ENCODE data around the gene NDUFA5.

DNA sequence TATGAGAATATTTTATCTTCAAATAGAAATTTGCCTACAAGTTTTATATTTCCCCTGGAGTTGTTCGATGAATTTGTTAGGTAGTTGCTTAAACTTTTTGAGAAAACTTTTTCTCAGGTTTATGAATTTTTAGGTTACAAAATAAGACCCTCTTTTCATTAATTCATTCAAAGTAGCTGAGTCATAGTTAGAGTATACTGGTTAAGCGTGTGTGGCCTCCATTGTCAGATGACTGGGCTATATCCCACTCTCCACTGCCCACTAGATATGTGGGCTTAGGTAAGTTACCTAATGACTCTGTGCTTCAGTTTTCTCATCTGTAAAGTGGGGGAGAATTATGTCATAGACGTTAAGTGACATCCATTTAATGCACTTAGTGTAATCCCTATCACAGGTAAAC lies 45.0 kb upstream of the NDUFA5 start:
- TF ChIP-seq, protein P1, sequence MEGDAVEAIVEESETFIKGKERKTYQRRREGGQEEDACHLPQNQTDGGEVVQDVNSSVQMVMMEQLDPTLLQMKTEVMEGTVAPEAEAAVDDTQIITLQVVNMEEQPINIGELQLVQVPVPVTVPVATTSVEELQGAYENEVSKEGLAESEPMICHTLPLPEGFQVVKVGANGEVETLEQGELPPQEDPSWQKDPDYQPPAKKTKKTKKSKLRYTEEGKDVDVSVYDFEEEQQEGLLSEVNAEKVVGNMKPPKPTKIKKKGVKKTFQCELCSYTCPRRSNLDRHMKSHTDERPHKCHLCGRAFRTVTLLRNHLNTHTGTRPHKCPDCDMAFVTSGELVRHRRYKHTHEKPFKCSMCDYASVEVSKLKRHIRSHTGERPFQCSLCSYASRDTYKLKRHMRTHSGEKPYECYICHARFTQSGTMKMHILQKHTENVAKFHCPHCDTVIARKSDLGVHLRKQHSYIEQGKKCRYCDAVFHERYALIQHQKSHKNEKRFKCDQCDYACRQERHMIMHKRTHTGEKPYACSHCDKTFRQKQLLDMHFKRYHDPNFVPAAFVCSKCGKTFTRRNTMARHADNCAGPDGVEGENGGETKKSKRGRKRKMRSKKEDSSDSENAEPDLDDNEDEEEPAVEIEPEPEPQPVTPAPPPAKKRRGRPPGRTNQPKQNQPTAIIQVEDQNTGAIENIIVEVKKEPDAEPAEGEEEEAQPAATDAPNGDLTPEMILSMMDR (IDR thresholded peaks at IDR 0.05) = no peak
- TF ChIP-seq ZFX (IDR thresholded peaks at IDR 0.05; ENCODE audit: borderline replicate concordance) = no peak
